HG03432 (cell line): ENCODE measurements around the gene CDKL4.
"Not testable (repeated sequence)": the region's sequence is repeated elsewhere in the genome, so short reads cannot be mapped to it uniquely, and the experiment has no call there.

Experiments
- ATAC-seq: cut with Tn5 transposase; IDR thresholded peaks from one replicate; pipeline ENCODE4 v1.9.1; 2021; ENCODE audit warnings: mild to moderate bottlenecking, moderate library complexity; ENCODE audit not compliant: unreplicated experiment

The CDKL4 gene

GRCh38 chr2:39179974-39180960 is 63.5 kb downstream of the CDKL4 start:
- ATAC-seq, result no peak

DNA sequence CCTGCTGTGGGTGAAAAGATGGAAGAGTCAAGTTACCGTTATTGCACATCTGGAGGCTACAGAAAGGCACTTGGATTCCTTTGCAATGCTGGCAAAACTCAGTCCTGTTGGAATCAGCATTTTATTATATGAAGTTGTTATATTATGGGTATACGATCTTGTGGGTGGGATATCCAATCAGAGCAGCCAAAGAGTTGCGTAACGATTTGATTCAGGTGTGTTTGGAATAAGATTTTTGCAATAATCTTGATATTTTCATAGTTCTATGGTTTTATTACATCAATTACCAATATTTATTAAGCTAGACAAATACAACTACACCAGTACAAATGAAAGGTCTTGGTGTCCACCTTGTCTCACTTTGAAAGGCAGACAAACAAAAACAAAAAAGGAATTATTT is 65.0 kb downstream of the CDKL4 start:
- no peak for ATAC-seq

DNA sequence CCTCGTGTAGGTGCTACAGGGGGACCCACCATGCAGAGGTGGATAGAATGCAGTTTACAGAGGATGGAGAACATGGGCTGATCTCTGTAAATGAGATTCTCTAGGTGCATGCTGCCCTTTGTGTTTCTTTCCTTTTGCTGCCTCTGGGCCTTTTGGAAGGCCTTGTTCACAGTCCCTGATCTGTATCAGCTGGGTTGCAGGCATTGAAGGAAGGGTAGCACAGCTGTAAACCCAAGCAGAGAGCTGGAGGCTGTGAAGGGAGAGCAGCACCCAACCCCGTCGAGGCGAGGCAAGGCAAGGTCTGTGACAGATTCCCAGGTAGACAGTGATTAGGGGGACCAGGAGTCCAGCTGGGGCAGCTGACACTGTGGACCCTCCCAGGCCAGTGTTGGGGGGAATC is 66.8 kb downstream of the CDKL4 start:
- no peak for ATAC-seq

GRCh38 chr2:39175026-39175812 is 68.6 kb downstream of the CDKL4 start:
- no peak for ATAC-seq

- no peak for ATAC-seq
These were observed 69.7 kb downstream of the CDKL4 start for GRCh38 chr2:39174022-39174421.

- not testable (repeated sequence) for ATAC-seq
These were observed 71.6 kb downstream of the CDKL4 start for GRCh38 chr2:39172047-39172706.

- no peak for ATAC-seq
These were observed 72.1 kb downstream of the CDKL4 start for GRCh38 chr2:39171621-39172020.

DNA sequence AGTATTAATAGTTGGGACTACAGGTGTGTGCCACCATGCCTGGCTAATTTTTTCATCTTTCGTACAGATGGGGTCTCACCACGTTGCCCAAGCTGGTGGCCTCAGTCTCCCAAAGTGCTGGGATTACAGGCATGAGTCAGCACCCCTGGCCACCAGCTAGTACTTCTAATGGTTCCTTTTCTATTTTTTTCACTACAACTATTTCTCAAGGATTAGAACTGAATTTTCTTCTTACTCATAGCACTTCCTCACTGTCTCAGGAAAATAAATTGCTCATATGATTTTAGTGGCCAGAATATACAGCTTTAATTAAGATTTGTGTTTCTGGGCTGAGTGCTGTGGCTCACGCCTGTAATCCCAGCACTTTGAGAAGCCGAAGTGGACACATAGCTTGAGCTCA is 79.7 kb downstream of the CDKL4 start:
- ATAC-seq, result no peak

GRCh38 chr2:39160982-39161381 is 82.8 kb downstream of the CDKL4 start:
- ATAC-seq, result no peak

DNA sequence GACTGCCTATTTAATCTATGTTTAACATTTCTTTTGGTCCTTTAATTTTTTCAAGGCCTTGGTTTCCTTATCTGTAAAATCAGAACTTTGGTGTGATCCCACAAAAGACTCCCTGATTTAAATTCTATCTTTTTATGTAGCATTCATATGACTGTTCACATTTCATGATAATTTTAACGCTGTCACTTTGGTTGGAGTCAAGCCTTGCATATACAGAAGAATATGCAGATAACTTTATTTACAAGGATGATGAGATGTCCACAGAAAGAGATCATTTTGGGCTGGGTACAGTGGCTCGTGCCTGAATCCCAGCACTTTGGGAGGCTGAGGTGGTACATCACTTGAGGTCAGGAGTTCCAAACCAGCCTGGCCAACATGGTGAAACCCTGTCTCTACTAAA is 84.5 kb downstream of the CDKL4 start:
- no peak for ATAC-seq

- no peak for ATAC-seq
These were observed 85.4 kb downstream of the CDKL4 start for GRCh38 chr2:39158351-39158750.

GRCh38 chr2:39156846-39157245 is 86.9 kb downstream of the CDKL4 start:
- no peak for ATAC-seq

GRCh38 chr2:39156107-39156506 is 87.7 kb downstream of the CDKL4 start:
- no peak for ATAC-seq

- not testable (repeated sequence) for ATAC-seq
These were observed 88.2 kb downstream of the CDKL4 start for GRCh38 chr2:39155573-39155972.

DNA sequence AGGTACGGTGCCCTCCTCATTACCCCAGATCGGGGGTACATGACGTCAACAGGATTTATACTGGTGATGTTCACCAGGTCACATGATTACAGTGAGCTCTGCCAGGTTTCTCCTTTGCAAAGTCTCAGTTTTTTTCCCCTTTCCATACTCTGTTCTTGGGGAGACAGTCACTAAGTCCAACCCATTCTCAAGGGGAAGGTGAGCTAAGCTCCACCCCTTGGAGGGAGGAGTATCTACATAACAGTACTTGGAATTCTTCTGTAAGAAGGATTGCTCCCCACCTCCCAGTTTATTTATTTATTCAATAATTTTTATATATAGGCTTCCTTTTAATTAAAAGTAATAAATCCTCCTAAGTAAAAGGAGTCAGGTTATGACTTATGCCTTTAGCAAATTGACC is 88.8 kb downstream of the CDKL4 start:
- ATAC-seq, result no peak

DNA sequence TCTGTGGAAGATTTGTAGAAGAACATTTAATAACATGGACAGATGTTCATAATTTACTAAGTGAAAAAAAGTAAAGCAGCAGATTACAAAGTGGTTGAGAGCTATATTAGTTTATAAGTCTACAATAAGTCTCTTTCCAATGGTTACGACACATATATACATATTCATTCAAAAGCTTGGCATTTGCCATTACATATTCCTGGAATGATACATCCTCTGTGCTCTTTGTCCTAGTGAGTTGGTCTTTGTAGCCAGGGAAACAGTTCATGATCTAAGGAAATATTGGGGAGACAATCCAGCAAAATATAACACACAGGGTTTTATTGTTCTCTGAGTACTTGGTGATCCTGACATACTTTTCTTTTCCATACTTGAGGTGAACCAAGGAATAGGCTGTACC is 90.5 kb downstream of the CDKL4 start:
- ATAC-seq, result no peak

- ATAC-seq, result no peak
These were observed 91.3 kb downstream of the CDKL4 start for GRCh38 chr2:39152504-39152903.

DNA sequence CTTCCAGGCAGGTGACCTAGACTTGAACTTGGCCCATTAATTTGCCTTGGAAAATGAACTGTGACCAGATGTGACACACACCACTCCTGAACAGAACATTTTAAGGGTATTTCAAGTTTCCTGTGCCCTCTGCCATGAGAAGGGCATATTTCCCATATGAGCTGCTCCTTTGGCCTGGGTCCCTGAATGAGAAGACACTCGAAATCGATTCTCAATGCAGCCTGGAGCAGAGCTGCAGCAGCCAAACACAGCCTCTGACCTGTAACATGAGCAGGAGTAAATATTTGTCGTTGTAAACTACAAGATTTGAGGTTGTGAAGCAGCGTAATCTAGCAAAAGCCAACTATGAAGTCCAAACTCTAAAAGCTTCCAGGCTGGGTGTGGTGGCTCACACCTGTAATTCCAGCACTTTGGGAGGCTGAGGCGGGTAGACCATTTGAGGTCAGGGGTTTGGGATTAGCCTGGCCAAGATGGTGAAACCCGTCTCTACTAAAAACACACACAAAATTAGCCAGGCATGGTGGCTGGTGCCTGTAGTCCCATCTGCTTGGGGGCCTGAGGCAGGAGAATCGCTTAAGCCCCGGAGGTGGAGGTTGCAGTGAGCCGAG is 92.8 kb downstream of the CDKL4 start:
- ATAC-seq, result no peak

- ATAC-seq, result no peak
These were observed 93.6 kb downstream of the CDKL4 start for GRCh38 chr2:39150102-39150562.

DNA sequence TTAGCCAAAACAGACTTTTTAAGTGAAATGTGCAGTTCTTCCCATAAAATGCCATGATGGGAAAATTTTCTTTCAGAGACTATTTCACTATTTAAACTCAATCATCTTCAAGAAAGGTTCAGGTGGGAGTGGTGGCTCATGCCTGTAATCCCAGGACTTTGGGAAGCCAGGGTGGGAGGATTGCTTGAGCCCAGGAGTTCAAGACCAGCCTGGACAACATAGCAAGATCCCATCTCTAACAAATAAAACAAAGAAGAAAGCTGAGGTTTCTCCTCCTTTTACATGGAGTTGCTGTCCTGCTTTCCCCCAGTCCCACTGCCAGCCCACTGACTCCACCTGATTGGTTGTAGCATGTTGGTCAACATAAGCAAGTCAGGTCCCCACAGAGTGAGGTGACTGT is 97.1 kb downstream of the CDKL4 start:
- no peak for ATAC-seq

GRCh38 chr2:39145906-39146421 is 97.8 kb downstream of the CDKL4 start:
- ATAC-seq, result no peak
